Activated naive CD8-positive, alpha-beta T cell treated with anti-CD3 and anti-CD28 coated beads for 36 hours (primary cell): ENCODE data around the gene ANKRD18A. TPM values are rescaled to one million over a fixed set of nuclear protein-coding genes. Genes with fewer than 3 reads are reported as not detected.
"Not testable (repeated sequence)": the region's sequence is repeated elsewhere in the genome, so short reads cannot be mapped to it uniquely, and the experiment has no call there.

Experiments
- DNase-seq: peaks from one replicate; pipeline ENCODE4 v3.0.0; 2021
- H3K27ac Mint-ChIP-seq: one replicate; pipeline ENCODE4 v1.8.0; 2022; ENCODE audit warnings: mild to moderate bottlenecking, moderate library complexity, mixed read lengths
- H3K27me3 Mint-ChIP-seq: one replicate; pipeline ENCODE4 v1.8.0; 2022; ENCODE audit warnings: mild to moderate bottlenecking, mixed read lengths
- H3K36me3 Mint-ChIP-seq: one replicate; pipeline ENCODE4 v1.8.0; 2021; ENCODE audit warnings: mild to moderate bottlenecking, mixed read lengths
- H3K4me1 Mint-ChIP-seq: one replicate; pipeline ENCODE4 v1.8.0; 2021; ENCODE audit warnings: mixed read lengths
- H3K4me3 Mint-ChIP-seq: one replicate; pipeline ENCODE4 v1.8.0; 2022; ENCODE audit warnings: mild to moderate bottlenecking, moderate library complexity, mixed read lengths
- H3K9me3 Mint-ChIP-seq: one replicate; pipeline ENCODE4 v1.8.0; 2022; ENCODE audit warnings: mixed read lengths
- total RNA-seq, 2 experiments: library from RNA; stranded (reverse); gene quantifications; one replicate each; pipeline ENCODE4 v1.2.3, GENCODE V29; 2021

The ANKRD18A gene
- total RNA-seq, 2 experiments from 2014 or later = 2.6 to 3.9 TPM

DNA sequence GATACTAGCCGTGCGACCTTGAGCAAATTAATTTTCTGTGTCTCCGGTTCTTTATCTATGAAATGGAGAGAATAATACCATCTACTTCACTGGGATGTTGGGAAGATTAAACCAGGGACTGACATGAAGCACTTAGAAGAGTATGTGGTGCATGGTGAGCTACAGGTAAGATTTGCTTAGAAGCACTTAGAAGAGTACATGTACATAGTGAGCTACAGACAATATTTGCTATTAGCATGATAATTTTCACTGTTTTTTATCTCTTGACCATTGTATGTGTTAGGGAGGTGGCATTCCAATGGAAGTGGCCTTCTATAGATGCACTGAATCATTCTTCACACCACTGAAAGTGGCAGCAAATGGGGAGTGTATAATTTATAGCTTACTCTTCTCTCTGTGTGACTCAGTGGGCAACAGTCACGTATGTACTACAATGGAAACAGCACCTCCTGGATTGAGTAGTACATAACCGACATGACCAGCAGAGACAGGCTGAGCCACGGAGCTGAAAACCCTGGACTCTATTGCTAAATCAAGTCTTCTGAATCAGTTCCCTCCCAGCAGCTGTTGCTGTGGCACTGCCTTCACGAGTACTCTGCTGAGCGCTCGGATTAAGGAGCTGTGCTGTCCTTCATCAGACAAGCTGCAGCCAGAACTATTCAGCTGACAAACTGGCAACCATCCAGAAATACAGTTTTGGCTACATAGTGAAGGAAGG is 28.9 kb downstream of the ANKRD18A start:
- H3K27me3 Mint-ChIP-seq, H3K36me3 Mint-ChIP-seq, H3K4me3 Mint-ChIP-seq: not testable (repeated sequence)

DNA sequence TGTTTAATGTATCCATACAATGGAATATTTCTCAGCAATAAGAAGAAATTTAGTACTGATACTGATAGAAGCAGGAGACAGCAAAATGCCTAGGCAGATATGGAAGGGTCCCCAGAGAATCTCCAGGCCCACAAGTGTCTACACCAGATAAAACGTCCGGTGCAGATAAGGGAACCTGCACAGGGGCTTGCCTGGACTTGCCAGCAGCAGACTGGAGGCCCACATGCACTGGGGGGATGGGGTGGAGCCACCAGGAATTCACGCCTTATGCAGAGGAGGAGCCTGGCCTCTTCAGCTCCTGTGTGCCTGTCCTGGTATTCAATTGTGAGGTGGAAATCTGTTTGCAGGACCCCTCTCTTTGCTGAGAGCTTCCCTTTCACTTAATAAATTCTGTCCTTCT is 36.6 kb downstream of the ANKRD18A start:
- DNase-seq, H3K27ac Mint-ChIP-seq: not testable (repeated sequence)

More for the DNA sequence above, 28.9 kb downstream of the ANKRD18A start:
- not testable (repeated sequence) for DNase-seq, H3K27ac Mint-ChIP-seq, H3K9me3 Mint-ChIP-seq, H3K4me1 Mint-ChIP-seq

DNA sequence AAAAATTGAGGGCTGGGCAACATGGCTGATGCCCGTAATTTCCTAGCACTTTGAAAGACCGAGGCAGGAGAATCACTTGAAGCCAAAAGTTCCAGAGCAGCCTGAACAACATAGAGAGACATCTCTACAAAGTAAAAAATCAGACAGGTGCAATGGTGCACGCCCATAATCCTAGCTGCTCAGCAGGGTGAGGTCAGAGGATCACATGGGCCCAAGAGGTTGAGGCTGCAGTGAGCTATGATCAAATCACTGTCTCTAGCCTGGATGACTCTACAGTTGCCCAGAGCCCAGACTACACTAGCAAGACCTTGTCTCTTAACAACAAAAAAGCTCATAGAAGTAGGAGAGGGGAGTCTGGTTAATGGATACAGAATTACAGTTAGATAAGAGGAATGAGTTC is 40.3 kb downstream of the ANKRD18A start:
- DNase-seq, H3K36me3 Mint-ChIP-seq, H3K4me1 Mint-ChIP-seq, H3K27me3 Mint-ChIP-seq, H3K27ac Mint-ChIP-seq, H3K4me3 Mint-ChIP-seq, H3K9me3 Mint-ChIP-seq: not testable (repeated sequence)

More for the DNA sequence above, 36.6 kb downstream of the ANKRD18A start:
- not testable (repeated sequence) for H3K36me3 Mint-ChIP-seq, H3K27me3 Mint-ChIP-seq, H3K9me3 Mint-ChIP-seq, H3K4me3 Mint-ChIP-seq, H3K4me1 Mint-ChIP-seq

DNA sequence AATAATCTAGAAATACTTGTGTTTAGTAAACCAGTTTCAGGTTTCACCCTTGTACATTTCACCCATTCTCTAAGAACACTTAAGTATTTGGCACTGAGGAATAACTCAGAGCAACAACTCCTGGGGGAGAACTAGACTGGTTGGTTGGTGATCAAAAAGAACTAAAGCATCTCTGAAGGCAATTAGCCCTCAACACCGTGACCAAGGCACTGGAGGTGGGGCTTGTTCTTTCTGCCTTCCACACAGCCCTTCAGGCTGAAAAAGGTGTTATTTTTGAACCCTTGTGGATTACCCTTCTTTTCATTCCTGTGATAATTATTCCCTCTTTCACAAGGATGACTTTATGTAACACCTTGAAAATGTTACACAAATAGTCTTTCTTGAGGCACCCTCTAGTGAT is 44.2 kb downstream of the ANKRD18A start:
- not testable (repeated sequence) for H3K4me3 Mint-ChIP-seq, H3K4me1 Mint-ChIP-seq, H3K36me3 Mint-ChIP-seq, H3K27me3 Mint-ChIP-seq, H3K27ac Mint-ChIP-seq, H3K9me3 Mint-ChIP-seq, DNase-seq

DNA sequence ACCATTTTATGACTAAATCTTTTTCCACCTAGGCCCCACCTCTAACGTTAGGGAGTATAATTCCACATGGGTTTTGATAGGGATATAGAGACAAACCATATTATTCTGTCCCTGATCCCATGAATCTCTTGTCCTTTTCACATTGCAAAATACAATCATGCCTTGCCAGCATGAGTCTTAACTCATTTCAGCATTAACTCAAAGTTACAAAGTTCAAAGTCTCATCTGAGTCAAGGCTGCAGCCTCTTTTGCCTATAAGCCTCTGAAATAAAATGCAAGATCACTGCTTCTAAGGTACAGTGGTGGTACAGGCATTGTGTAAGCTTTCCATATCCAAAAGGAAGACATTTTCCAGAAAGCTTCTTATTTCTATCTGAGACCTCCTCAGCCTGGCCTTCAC is 54.3 kb downstream of the ANKRD18A start:
- H3K4me3 Mint-ChIP-seq, H3K27me3 Mint-ChIP-seq, H3K9me3 Mint-ChIP-seq, H3K36me3 Mint-ChIP-seq, H3K4me1 Mint-ChIP-seq, DNase-seq, H3K27ac Mint-ChIP-seq: not testable (repeated sequence)

DNA sequence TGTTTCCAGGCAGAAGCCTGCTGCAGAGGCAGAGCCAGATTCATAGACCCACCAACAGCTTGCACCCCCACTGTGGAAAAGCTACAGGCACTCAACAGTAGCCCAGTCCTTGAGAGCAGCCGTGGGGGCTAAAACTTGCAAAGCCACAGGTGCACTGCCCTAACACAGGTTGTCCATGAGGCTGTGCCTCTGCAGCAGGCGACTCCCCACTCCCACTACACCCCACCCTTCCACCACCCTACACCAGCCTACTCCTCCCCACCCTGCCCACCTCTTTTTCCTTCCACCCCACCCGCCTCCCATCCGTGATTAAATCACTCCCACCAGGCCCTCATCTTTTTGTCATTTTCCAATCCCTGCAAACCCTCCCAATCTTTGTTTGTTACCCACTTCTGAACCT is 55.2 kb downstream of the ANKRD18A start:
- not testable (repeated sequence) for H3K4me1 Mint-ChIP-seq, H3K9me3 Mint-ChIP-seq, H3K36me3 Mint-ChIP-seq

DNA sequence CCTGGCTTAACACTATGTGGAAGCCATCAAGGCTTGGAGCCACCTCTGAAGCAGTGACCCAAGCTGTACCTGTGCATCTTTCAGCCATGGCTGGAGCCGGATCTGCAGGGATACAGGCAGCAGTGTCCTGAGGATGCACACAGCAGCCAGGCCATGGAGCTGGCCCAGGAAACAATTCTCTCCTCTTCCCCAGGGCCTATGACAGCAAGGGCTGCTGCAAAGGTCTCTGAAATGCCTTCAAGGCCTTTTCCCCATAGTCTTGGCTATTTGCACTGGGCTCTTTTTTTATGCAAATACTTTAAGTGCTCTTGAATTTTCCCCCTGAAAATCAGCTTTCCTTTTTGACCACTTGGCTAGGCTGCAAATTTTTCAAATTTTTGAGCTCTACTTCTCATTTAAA is 56.5 kb downstream of the ANKRD18A start:
- not testable (repeated sequence) for H3K36me3 Mint-ChIP-seq, H3K9me3 Mint-ChIP-seq, H3K27me3 Mint-ChIP-seq, H3K4me1 Mint-ChIP-seq, DNase-seq, H3K4me3 Mint-ChIP-seq, H3K27ac Mint-ChIP-seq

More for the DNA sequence above, 55.2 kb downstream of the ANKRD18A start:
- not testable (repeated sequence) for H3K4me3 Mint-ChIP-seq, H3K27me3 Mint-ChIP-seq, DNase-seq, H3K27ac Mint-ChIP-seq

DNA sequence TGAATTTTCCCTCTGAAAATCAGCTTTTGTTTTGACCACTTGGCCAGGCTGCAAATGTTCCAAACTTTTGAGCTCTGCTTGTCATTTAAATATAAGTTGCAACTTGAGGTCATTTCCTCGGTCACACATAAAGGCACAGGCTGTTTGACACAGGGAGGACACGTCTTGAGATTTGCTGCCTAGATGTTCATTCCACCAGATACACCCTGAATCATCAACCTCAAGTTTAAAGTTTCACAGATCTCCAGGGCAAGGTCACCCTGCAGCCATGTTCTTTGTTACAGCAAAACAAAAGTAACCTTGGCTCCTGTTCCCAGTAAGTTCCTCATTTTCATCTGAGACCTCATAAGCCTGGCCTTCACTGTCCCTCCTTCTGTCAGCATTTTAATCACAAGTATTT is 59.3 kb downstream of the ANKRD18A start:
- not testable (repeated sequence) for H3K4me3 Mint-ChIP-seq

DNA sequence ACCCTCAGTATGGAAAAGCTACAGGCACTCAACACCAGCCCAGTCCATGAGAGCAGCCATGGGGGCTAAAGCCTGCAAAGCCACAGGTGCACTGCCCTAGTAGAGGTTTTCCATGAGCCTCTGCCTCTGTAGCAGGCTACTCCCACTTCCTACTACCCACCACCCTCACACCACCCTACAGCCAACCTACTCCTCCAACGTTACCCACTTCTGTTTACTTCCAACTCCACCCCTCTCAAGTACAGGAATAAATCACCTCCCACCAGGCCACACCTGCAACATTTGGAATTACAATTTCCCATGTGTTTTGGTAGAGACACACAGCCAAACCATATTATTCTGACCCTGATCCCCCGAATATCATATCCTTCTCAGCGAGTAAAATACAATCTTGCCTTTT is 61.2 kb downstream of the ANKRD18A start:
- DNase-seq, H3K36me3 Mint-ChIP-seq, H3K9me3 Mint-ChIP-seq, H3K4me3 Mint-ChIP-seq, H3K27me3 Mint-ChIP-seq, H3K4me1 Mint-ChIP-seq, H3K27ac Mint-ChIP-seq: not testable (repeated sequence)

More for the DNA sequence above, 59.3 kb downstream of the ANKRD18A start:
- not testable (repeated sequence) for H3K36me3 Mint-ChIP-seq, H3K27ac Mint-ChIP-seq, H3K4me1 Mint-ChIP-seq, H3K9me3 Mint-ChIP-seq, H3K27me3 Mint-ChIP-seq, DNase-seq

DNA sequence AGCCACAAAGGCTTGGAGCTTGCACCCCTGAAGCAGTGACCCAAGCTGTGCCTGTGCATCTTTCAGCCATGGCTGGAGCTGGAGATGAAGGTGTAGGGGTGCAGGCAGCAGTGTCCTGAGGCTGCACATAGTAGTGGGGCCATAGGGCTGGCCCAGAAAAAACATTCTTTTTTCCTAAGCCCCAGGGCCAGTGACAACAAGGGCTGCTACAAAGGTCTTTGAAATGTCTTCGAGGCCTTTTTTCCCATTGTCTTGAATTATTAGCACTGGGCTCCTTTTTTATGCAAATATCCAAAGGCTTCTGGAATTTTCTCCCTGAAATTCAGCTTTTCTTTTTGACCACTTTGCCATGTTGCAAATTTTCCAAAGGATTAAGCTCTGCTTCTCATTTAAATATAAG is 62.6 kb downstream of the ANKRD18A start:
- H3K4me3 Mint-ChIP-seq, H3K36me3 Mint-ChIP-seq, H3K9me3 Mint-ChIP-seq, DNase-seq, H3K27me3 Mint-ChIP-seq, H3K4me1 Mint-ChIP-seq, H3K27ac Mint-ChIP-seq: not testable (repeated sequence)

DNA sequence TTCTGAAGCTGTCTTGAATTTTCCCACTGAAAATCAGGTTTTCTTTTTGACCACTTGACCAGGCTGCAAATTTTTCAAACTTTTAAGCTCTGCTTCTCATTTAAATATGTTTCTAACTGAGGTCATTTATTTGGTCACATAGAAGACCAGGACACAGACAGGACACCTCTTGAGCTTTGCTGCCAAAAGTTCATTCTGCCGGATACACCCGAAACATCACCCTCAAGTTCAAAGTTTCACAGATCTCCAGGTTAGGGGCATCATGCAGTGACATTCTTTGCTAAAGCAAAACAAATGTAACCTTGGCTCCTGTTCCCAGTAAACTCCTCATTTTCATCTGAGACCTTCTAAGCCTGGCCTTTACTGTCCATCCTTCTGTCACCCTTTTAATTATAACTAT is 65.4 kb downstream of the ANKRD18A start:
- not testable (repeated sequence) for H3K9me3 Mint-ChIP-seq, H3K36me3 Mint-ChIP-seq, H3K27ac Mint-ChIP-seq, H3K4me3 Mint-ChIP-seq, H3K4me1 Mint-ChIP-seq, DNase-seq, H3K27me3 Mint-ChIP-seq

DNA sequence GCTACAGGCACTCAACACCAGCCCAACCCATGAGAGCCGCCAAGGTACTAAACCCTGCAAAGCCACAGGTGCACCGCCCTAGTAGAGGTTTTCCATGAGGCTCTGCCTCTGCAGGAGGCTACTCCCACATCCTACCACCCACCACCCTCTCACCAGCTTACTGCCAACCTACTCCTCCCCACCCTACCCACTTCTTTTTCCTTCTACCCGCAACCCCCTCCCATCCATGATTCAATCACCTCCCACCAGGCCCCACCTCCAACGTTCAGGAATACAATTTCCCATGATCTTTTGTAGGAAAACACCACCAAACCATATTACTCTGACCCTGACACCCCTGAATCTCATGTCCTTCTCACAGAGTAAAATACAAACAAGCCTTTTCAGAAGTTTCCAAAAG is 67.4 kb downstream of the ANKRD18A start:
- not testable (repeated sequence) for H3K27me3 Mint-ChIP-seq, H3K4me3 Mint-ChIP-seq, H3K9me3 Mint-ChIP-seq, DNase-seq, H3K4me1 Mint-ChIP-seq, H3K27ac Mint-ChIP-seq, H3K36me3 Mint-ChIP-seq

DNA sequence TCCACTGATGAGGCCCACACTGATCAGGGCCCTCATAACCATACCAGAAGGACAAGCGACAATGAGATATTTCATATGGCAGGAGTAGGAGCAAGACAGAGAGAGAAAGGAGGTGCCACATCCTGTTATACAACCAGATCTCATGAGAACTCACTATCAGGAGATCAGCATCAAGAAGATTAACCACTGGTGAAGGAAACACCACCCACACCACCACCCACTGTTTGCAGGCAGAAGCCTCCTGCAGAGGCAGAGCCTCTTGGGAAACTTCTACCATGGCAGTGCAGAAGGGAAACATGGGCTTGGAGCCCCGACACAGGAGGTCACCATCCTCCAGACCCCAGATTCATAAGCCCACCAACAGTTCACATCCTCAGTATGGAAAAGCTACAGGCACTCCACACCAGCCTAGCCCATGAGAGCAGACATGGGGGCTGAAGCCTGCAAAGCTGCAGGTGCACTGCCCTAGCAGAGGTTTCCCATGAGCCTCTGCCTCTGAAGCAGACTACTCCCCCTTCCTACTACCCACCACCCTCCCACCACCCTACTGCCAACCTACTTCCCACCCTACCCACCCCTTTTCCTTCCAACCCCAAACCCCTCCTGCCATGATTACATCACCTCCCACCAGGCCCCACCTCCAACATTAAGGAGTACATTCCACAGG is 73.8 kb downstream of the ANKRD18A start:
- not testable (repeated sequence) for H3K27ac Mint-ChIP-seq, H3K9me3 Mint-ChIP-seq, H3K36me3 Mint-ChIP-seq, H3K27me3 Mint-ChIP-seq, H3K4me3 Mint-ChIP-seq
- H3K4me1 Mint-ChIP-seq = peaks cover 13% of the 10 kb centered on the region
- peak; percentile 9 for DNase-seq

DNA sequence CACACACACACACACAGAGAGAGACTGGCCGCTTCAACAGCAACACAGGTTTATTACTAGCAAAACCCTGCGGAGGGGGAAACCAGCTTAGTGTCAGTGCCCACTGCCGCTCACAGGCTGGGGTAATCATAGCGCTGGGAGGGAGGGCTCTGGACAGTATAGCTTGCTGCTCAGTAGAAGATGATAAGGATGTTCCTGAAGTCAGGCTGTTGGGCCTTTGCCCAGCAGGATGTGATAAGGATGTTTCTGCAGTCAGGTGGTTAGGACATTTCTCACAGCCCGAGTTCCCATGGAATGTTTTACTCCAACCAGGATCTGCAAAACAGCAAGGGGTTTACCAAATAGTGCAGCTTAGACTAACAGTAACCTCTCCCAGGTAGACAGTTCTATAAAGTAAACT is 79.9 kb downstream of the ANKRD18A start:
- H3K27me3 Mint-ChIP-seq, H3K4me1 Mint-ChIP-seq, H3K36me3 Mint-ChIP-seq, DNase-seq, H3K4me3 Mint-ChIP-seq, H3K9me3 Mint-ChIP-seq: not testable (repeated sequence)
- peak overlapping the region; percentile 29 for H3K27ac Mint-ChIP-seq

DNA sequence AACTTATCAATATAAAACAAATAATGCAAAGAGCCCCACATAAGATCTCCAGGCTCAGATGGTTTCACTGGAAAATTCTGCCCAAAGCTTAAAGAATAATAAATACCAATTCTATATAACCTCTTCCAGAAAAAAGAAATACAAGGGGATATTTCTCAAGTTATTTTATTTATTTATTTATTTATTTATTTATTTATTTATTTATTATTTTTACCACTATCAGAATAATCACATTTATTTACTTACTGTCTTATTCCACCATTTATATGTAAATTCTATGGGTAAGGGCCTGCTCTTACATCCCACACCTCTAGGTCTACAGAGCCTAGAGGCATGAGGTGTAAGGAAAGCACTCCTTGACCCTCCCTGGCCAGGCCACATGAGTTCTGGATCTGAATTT is 91.1 kb downstream of the ANKRD18A start:
- Mint-ChIP-seq H3K9me3 (peaks cover 11% of the 10 kb centered on the region), H3K4me1 (no peaks in the 10 kb centered on the region), H3K4me3 (no peak overlapping the region), H3K36me3 (peaks cover 4% of the 10 kb centered on the region), H3K27me3 (peaks cover 3% of the 10 kb centered on the region), H3K27ac (no peak overlapping the region)
- no peak for DNase-seq

DNA sequence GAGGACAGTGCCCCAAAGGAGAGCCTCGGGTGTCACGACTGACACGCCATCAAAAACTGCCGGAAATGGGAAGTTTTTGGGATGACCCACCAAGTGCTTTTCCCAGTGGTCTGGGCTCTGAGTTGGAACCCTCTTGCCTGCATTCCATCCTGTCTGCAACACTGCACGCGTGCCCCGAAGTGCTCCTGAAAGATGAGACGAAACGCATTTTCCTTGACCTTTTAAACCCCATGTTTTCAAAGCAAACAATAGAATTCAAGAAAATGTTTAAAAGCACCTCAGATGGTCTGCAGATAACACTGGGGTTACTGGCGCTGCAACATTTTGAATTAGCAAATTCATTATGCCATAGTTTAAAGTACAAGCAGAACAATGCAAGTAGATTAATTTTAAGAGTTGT is 92.9 kb downstream of the ANKRD18A start:
- Mint-ChIP-seq H3K27me3 (peaks cover 3% of the 10 kb centered on the region), H3K9me3 (peaks cover 11% of the 10 kb centered on the region), H3K36me3 (peaks cover 4% of the 10 kb centered on the region), H3K27ac (no peak overlapping the region), H3K4me3 (no peak overlapping the region), H3K4me1 (no peaks in the 10 kb centered on the region)
- DNase-seq = no peak
